Fibroblast of pulmonary artery (primary cell): ENCODE results near the gene C19orf73.

ENCODE experiments used
- DNase-seq: peaks from one replicate; pipeline ENCODE4 v3.0.0-alpha.2; 2010; ENCODE audit warnings: low read depth
- H3K4me3 ChIP-seq: replicated peaks from 2 replicates; pipeline ENCODE4 v1.5.1; 2011; ENCODE audit warnings: low read depth, mild to moderate bottlenecking, control low read depth, low read length, moderate library complexity
- CTCF ChIP-seq: IDR thresholded peaks from 2 replicates; pipeline ENCODE4 v1.5.1; 2011; ENCODE audit warnings: mild to moderate bottlenecking, control low read depth, low read length, inconsistent platforms; ENCODE audit errors: missing control alignments

The C19orf73 gene

GRCh38 chr19:49119411-49120324, 725 bp upstream of the C19orf73 start, which contains the start of gene PPFIA3:
Gene PPFIA3 (plus strand): TSS chr19:49119544. CDS start chr19:49127874, 8,330 bp downstream.
- DNase-seq, result peak; percentile 66
- H3K4me3 ChIP-seq, result peak within 1 kb of the TSS; percentile 69
- TF ChIP-seq CTCF, result no peak

- H3K4me3 ChIP-seq, result peak overlapping the region; percentile 69
- TF ChIP-seq CTCF, result no peak
- DNase-seq, result no peak
These were observed 1.0 kb downstream of the C19orf73 start for GRCh38 chr19:49117677-49118564.

DNA sequence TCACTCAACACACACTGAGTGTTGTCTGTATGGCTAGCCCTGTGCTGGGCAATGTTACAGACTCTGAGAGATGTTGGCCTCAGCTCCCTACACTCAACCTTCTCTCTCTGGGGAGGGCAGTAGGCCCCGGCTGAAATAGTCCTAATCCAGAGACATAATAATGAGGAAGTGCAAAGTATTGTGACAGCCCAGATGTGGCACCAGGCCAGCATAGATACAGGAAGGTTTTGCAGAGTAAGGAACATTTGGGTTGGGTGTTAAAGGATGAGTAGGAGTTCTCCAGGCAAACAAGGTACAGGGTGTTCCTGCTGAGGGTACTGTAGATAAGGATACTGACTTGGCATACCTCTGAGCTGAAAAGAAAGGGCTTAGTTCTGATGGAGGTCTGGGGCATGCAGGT, 2.4 kb downstream of the C19orf73 start:
- no peak for TF ChIP-seq CTCF
- no peak overlapping the region for H3K4me3 ChIP-seq
- no peak for DNase-seq

DNA sequence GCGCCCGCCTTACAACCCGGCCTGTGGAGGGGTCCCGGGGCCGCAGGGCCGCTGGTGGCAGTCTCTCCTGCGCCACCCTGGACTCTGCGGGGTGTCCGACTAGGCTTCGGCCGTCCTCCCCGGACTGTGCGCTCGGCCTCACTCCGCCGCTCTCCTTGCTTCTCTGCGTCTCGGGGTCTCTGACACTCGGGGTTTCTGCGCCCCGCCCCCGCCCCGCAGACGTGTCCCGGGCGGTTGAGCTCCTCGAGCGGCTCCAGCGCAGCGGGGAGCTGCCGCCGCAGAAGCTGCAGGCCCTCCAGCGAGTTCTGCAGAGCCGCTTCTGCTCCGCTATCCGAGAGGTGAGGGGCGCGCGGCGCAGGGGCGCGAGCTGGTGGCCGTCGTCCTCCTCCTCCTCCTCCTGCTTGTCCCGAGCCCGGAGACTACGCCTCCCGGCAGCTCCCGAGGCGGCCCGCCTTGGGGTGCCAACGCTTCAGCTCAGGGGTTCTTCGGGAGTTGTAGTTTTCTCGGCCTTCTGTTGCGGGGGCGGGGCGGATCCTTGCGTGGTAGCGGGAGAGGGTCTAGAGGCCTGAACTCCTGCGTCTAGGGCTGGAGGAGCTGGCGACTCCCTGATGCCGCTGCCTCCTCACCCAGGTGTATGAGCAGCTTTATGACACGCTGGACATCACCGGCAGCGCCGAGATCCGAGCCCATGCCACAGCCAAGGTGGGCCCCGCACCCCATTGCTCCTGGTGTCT, 4.1 kb downstream of the C19orf73 start:
- TF ChIP-seq CTCF, result no peak
- DNase-seq, result peak; percentile 54
- H3K4me3 ChIP-seq, result peak overlapping the region; percentile 69

DNA sequence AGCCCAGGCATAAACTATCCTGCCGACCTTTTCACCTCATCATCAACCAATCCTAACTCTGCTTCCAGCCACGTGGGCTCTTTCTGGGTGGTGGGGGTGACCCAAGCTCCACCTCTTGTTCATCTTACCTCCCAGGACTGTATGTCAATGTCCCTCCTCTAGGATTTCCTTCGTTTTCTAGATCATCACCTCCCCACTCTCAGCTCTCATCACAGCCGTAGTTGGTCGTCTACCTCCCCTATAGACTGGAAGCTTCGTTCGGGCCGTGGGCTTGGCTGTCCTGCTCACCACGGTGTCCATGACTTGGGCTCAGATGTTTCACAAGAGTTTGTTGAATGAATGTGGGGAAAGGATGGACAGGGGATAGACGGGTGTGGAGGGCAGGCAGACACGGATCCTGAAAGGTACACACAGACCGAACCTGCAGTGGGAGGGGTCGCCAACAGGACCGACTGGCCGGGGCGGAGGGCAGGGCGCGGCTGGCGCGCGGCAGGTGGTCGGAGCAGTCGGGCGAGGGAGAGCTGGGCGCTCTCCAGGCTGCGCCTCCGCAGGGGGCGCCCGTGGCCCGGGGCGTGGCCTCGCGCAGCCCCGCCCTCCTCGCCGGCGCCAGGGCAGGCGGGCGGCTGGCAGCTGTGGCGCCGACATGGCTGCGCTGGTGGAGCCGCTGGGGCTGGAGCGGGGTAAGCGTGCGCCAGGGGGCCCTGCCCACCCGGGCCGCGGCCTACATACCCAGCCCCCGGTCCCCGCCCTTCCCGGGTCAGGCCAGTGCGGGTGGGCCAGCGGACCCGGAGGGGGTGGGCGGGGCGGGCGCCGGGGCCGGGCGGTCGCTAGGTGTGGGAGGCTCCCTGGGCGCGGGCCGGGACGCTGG, 4.9 kb downstream of the C19orf73 start, which contains the start of gene LIN7B:
TSS of gene LIN7B (plus strand) at position 609 of the 868 bp plus-strand sequence. CDS start at position 644, 35 bp downstream.
- DNase-seq, result peak; percentile 63
- H3K4me3 ChIP-seq, result peak within 1 kb of the TSS; percentile 69
- peak; percentile 3 for TF ChIP-seq CTCF
